ENCODE data around the gene CALCOCO2. TPM values are rescaled to one million over a fixed set of nuclear protein-coding genes. Genes with fewer than 3 reads are reported as not detected.

CALCOCO2 gene
- total and polyA plus RNA-seq, 2 of the 13 experiments (the other 11 are each of a cell fraction or from before 2014, with no cell fraction given), result 72.9 to 111 TPM

DNA sequence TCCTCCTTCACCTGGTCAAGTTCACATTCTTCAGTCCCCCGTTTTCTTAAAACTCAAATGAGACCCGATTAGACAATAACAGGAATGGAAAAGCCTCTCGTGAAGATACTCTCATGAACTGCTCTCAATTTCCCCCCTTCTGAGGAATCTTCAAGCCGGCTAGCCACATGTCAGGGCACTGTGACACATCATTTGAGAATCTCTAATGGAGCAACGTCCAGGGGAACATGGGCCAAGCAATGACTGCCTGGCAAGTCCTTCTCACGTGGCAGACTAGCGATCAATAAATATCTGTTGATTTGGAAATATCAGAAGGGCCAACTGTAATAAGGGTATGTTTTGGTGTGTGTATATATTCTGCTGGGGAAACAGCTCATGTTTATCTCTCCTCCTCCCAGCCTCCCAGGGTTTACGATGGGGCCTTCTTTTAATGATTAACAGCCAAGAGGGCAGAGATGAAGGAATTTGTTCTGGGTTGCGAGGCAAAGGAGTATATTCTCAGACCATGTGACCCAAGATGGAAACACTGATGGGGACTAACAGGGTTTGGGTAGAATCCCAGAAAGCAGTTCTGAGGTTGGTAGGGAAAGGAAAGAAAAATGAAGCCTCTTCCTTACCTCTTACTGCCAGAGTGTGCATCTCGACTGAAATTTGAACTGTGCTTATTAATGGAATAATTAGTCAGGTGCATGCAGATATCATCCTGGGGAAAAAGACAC lies 35.2 kb upstream of the CALCOCO2 start (continued):
- TF ChIP-seq, protein P1, sequence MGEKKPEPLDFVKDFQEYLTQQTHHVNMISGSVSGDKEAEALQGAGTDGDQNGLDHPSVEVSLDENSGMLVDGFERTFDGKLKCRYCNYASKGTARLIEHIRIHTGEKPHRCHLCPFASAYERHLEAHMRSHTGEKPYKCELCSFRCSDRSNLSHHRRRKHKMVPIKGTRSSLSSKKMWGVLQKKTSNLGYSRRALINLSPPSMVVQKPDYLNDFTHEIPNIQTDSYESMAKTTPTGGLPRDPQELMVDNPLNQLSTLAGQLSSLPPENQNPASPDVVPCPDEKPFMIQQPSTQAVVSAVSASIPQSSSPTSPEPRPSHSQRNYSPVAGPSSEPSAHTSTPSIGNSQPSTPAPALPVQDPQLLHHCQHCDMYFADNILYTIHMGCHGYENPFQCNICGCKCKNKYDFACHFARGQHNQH (CRISPR knock-in tag; IDR thresholded peaks at IDR 0.05), result 0 out of 2 replicates have a peak, but pooled peaks have one; percentile 38
- TF ChIP-seq MYC (CRISPR knock-in tag; IDR thresholded peaks at IDR 0.05; ENCODE audit: borderline replicate concordance), result peak; percentile 21; the same call in 1 of the 2 replicates
- TF ChIP-seq, protein P2, sequence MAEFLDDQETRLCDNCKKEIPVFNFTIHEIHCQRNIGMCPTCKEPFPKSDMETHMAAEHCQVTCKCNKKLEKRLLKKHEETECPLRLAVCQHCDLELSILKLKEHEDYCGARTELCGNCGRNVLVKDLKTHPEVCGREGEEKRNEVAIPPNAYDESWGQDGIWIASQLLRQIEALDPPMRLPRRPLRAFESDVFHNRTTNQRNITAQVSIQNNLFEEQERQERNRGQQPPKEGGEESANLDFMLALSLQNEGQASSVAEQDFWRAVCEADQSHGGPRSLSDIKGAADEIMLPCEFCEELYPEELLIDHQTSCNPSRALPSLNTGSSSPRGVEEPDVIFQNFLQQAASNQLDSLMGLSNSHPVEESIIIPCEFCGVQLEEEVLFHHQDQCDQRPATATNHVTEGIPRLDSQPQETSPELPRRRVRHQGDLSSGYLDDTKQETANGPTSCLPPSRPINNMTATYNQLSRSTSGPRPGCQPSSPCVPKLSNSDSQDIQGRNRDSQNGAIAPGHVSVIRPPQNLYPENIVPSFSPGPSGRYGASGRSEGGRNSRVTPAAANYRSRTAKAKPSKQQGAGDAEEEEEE (CRISPR knock-in tag; IDR thresholded peaks at IDR 0.05; ENCODE audit: borderline replicate concordance), result no peak; the same call in 1 of the 2 replicates
- TF ChIP-seq, protein P3, sequence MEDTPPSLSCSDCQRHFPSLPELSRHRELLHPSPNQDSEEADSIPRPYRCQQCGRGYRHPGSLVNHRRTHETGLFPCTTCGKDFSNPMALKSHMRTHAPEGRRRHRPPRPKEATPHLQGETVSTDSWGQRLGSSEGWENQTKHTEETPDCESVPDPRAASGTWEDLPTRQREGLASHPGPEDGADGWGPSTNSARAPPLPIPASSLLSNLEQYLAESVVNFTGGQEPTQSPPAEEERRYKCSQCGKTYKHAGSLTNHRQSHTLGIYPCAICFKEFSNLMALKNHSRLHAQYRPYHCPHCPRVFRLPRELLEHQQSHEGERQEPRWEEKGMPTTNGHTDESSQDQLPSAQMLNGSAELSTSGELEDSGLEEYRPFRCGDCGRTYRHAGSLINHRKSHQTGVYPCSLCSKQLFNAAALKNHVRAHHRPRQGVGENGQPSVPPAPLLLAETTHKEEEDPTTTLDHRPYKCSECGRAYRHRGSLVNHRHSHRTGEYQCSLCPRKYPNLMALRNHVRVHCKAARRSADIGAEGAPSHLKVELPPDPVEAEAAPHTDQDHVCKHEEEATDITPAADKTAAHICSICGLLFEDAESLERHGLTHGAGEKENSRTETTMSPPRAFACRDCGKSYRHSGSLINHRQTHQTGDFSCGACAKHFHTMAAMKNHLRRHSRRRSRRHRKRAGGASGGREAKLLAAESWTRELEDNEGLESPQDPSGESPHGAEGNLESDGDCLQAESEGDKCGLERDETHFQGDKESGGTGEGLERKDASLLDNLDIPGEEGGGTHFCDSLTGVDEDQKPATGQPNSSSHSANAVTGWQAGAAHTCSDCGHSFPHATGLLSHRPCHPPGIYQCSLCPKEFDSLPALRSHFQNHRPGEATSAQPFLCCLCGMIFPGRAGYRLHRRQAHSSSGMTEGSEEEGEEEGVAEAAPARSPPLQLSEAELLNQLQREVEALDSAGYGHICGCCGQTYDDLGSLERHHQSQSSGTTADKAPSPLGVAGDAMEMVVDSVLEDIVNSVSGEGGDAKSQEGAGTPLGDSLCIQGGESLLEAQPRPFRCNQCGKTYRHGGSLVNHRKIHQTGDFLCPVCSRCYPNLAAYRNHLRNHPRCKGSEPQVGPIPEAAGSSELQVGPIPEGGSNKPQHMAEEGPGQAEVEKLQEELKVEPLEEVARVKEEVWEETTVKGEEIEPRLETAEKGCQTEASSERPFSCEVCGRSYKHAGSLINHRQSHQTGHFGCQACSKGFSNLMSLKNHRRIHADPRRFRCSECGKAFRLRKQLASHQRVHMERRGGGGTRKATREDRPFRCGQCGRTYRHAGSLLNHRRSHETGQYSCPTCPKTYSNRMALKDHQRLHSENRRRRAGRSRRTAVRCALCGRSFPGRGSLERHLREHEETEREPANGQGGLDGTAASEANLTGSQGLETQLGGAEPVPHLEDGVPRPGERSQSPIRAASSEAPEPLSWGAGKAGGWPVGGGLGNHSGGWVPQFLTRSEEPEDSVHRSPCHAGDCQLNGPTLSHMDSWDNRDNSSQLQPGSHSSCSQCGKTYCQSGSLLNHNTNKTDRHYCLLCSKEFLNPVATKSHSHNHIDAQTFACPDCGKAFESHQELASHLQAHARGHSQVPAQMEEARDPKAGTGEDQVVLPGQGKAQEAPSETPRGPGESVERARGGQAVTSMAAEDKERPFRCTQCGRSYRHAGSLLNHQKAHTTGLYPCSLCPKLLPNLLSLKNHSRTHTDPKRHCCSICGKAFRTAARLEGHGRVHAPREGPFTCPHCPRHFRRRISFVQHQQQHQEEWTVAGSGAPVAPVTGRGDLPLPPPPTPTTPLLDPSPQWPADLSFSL (CRISPR knock-in tag; IDR thresholded peaks at IDR 0.05), result no peak
- peak; percentile 95 for TF ChIP-seq GATAD2A (CRISPR knock-in tag; IDR thresholded peaks at IDR 0.05)
- TF ChIP-seq ARID2 (CRISPR knock-in tag; IDR thresholded peaks at IDR 0.05; ENCODE audit: borderline replicate concordance), result peak; percentile 87; the same call in 1 of the 2 replicates
- no peak for TF ChIP-seq SP2 (CRISPR knock-in tag; IDR thresholded peaks at IDR 0.05)
- no peak for TF ChIP-seq ATRX (CRISPR knock-in tag; IDR thresholded peaks at IDR 0.05; ENCODE audit: borderline replicate concordance)
- TF ChIP-seq GATA4 (IDR thresholded peaks at IDR 0.05; ENCODE audit: borderline replicate concordance, low read depth), result no peak
- TF ChIP-seq SRSF4 (IDR thresholded peaks at IDR 0.05; ENCODE audit: low read depth, low read length, poor library complexity, severe bottlenecking), result no peak
- TF ChIP-seq REPIN1 (CRISPR knock-in tag; IDR thresholded peaks at IDR 0.05; ENCODE audit: borderline replicate concordance, low read depth), result peak; percentile 28; the same call in 1 of the 2 replicates
- peak; percentile 60; the same call in 1 of the 2 replicates for TF ChIP-seq NR2C2 (CRISPR knock-in tag; IDR thresholded peaks at IDR 0.05; ENCODE audit: borderline replicate concordance)
- peak; percentile 73; the same call in 1 of the 2 replicates for TF ChIP-seq FOXP1 (IDR thresholded peaks at IDR 0.05)
- peak; percentile 96 for TF ChIP-seq FOXP1 (CRISPR knock-in tag; IDR thresholded peaks at IDR 0.05)
- TF ChIP-seq SYNCRIP (IDR thresholded peaks at IDR 0.05; ENCODE audit: insufficient read depth, low read depth, low read length), result no peak
- TF ChIP-seq, protein P4, sequence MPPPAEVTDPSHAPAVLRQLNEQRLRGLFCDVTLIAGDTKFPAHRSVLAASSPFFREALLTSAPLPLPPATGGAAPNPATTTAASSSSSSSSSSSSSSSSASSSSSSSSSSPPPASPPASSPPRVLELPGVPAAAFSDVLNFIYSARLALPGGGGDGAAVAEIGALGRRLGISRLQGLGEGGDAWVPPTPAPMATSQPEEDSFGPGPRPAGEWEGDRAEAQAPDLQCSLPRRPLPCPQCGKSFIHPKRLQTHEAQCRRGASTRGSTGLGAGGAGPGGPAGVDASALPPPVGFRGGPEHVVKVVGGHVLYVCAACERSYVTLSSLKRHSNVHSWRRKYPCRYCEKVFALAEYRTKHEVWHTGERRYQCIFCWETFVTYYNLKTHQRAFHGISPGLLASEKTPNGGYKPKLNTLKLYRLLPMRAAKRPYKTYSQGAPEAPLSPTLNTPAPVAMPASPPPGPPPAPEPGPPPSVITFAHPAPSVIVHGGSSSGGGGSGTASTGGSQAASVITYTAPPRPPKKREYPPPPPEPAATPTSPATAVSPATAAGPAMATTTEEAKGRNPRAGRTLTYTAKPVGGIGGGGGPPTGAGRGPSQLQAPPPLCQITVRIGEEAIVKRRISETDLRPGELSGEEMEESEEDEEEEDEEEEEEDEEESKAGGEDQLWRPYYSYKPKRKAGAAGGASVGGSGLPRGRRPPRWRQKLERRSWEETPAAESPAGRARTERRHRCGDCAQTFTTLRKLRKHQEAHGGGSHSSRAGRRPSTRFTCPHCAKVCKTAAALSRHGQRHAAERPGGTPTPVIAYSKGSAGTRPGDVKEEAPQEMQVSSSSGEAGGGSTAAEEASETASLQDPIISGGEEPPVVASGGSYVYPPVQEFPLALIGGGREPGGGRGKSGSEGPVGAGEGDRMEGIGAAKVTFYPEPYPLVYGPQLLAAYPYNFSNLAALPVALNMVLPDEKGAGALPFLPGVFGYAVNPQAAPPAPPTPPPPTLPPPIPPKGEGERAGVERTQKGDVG (CRISPR knock-in tag; IDR thresholded peaks at IDR 0.05; ENCODE audit: borderline replicate concordance), result no peak
